Iris pigment epithelial cell (primary cell): Measurements from ENCODE around the gene HSFY1.
"Not testable (repeated sequence)": the region's sequence is repeated elsewhere in the genome, so short reads cannot be mapped to it uniquely, and the experiment has no call there.

ENCODE experiments used
- DNase-seq: peaks from one replicate; pipeline ENCODE4 v3.0.0-alpha.2; 2011; ENCODE audit warnings: low read depth

HSFY1 gene

GRCh38 chrY:18546420-18546819, at the start of gene HSFY1:
HSFY1 (plus strand) TSS chrY:18546720; CDS start chrY:18546788, 68 bp downstream.
- not testable (repeated sequence) for DNase-seq

- DNase-seq, result not testable (repeated sequence)
Observed at GRCh38 chrY:18504266-18504665, 42.3 kb upstream of the HSFY1 start.

- DNase-seq, result not testable (repeated sequence)
Observed at GRCh38 chrY:18530995-18531655, 15.4 kb upstream of the HSFY1 start.

GRCh38 chrY:18538952-18539351, 7.6 kb upstream of the HSFY1 start:
- not testable (repeated sequence) for DNase-seq

- DNase-seq, result not testable (repeated sequence)
Observed at GRCh38 chrY:18553132-18553531, 6.6 kb downstream of the HSFY1 start.

- not testable (repeated sequence) for DNase-seq
Observed at GRCh38 chrY:18565915-18566314, 19.4 kb downstream of the HSFY1 start.
